Endothelial cell of umbilical vein (primary cell): ENCODE results near the gene PDGFRB. TPM values are rescaled to one million over a fixed set of nuclear protein-coding genes. Genes with fewer than 3 reads are reported as not detected.

Experiments
- BruUV-seq: library from RNA; stranded (reverse); fragments of 400-500 nt; replicated peaks from 2 replicates; lab custom pipeline; 2021; lab: Mats Ljungman, UMichigan
- CTCF ChIA-PET: fragments of 300-600, 350-600 bp; sonication (Branson Sonifier 250); formaldehyde crosslinking; loops from one replicate; lab custom pipeline; 2021; ENCODE audit warnings: antibody characterized with exemption, inconsistent platforms; lab: Charles Lee
- POLR2A ChIA-PET: fragments of 300-600, 350-600 bp; sonication (Branson Sonifier 250); formaldehyde crosslinking; loops from one replicate; lab custom pipeline; 2021; ENCODE audit warnings: antibody characterized with exemption, inconsistent platforms; lab: Charles Lee
- DNase-seq: peaks from one replicate; pipeline ENCODE4 v3.0.0-alpha.2; 2011; ENCODE audit warnings: low read depth, low spot score
- FAIRE-seq: peaks from 2 replicates; lab custom pipeline; 2011; peaks lifted over from hg19 to GRCh38; lab: Jason Lieb, UNC
- H2AFZ ChIP-seq: 2 replicates; pipeline ENCODE4 v1.6.0; 2012; ENCODE audit warnings: low read depth, low read length, control low read depth, inconsistent platforms
- H3K27ac ChIP-seq: 2 replicates; pipeline ENCODE4 v1.5.1; 2011; ENCODE audit warnings: low read depth, mild to moderate bottlenecking, control low read depth, low read length, moderate library complexity; ENCODE audit not compliant: insufficient read depth
- H3K27me3 ChIP-seq, 2 experiments: 2 replicates each; pipeline versions ENCODE4 v1.6.0 to v1.6.1; 2011; ENCODE audit warnings: low read length in 2 of 2, mixed read lengths in 1 of 2; ENCODE audit not compliant: control insufficient read depth in 2 of 2, insufficient read depth in 2 of 2
- H3K36me3 ChIP-seq, 2 experiments: 2 replicates in 1 of 2; 3 replicates in 1 of 2; pipeline ENCODE4 v1.5.1; 2011; ENCODE audit warnings: low read length in 2 of 2, mild to moderate bottlenecking in 1 of 2, moderate library complexity in 1 of 2; ENCODE audit not compliant: control insufficient read depth in 2 of 2, insufficient read depth in 2 of 2; ENCODE audit errors: extremely low read depth in 1 of 2
- H3K4me1 ChIP-seq: 3 replicates; pipeline ENCODE4 v1.5.1; 2011; ENCODE audit warnings: mild to moderate bottlenecking, low read length; ENCODE audit not compliant: control insufficient read depth, insufficient read depth; ENCODE audit errors: extremely low read depth
- H3K4me2 ChIP-seq: 2 replicates; pipeline ENCODE4 v1.6.1; 2011; ENCODE audit warnings: low read length, control low read depth, mixed read lengths; ENCODE audit not compliant: insufficient read depth
- H3K4me3 ChIP-seq, 3 experiments: fragments of 200-600 bp in 1 of 3; sonication (generic), shearing (Covaris generic) in 1 of 3; replicated peaks in 1 of 3; 2 replicates each; pipeline ENCODE4 v1.5.1; 2011 to 2016; ENCODE audit warnings: control low read depth in 3 of 3, low read length in 3 of 3, mild to moderate bottlenecking in 2 of 3, inconsistent platforms in 1 of 3, low read depth in 1 of 3, moderate library complexity in 1 of 3; ENCODE audit not compliant: insufficient read depth in 1 of 3
- H3K79me2 ChIP-seq: 2 replicates; pipeline ENCODE4 v1.6.0; 2012; ENCODE audit warnings: low read length, inconsistent platforms; ENCODE audit not compliant: control insufficient read depth, insufficient read depth
- H3K9ac ChIP-seq: replicated peaks from 2 replicates; pipeline ENCODE3; 2011; ENCODE audit warnings: low read length, control low read depth; ENCODE audit not compliant: insufficient read depth; ENCODE audit errors: extremely low read depth
- H3K9me1 ChIP-seq: replicated peaks from 3 replicates; pipeline ENCODE4 v1.6.0; 2011; ENCODE audit warnings: mild to moderate bottlenecking, low read length; ENCODE audit not compliant: control insufficient read depth, insufficient read depth; ENCODE audit errors: extremely low read depth
- H3K9me3 ChIP-seq: replicated peaks from 2 replicates; pipeline ENCODE4 v1.5.1; 2012; ENCODE audit warnings: low read length, inconsistent platforms; ENCODE audit not compliant: control insufficient read depth, insufficient read depth
- H4K20me1 ChIP-seq: replicated peaks from 2 replicates; pipeline ENCODE3; 2011; ENCODE audit warnings: mild to moderate bottlenecking, low read length; ENCODE audit not compliant: control insufficient read depth, insufficient read depth; ENCODE audit errors: extremely low read depth
- CTCF ChIP-seq, 2 donors: IDR thresholded peaks; 1 replicate in 1 of 2; 2 replicates in 1 of 2; pipeline ENCODE4 v1.5.1; 2011; ENCODE audit warnings: low read length in 2 of 2, mild to moderate bottlenecking in 2 of 2, moderate library complexity in 2 of 2, control low read depth in 1 of 2, inconsistent platforms in 1 of 2, low read depth in 1 of 2; ENCODE audit not compliant: insufficient read depth in 1 of 2; ENCODE audit errors: extremely low read depth in 1 of 2
- EZH2 ChIP-seq: IDR thresholded peaks from 2 replicates; pipeline ENCODE4 v1.6.1; 2012; ENCODE audit warnings: borderline replicate concordance, low read depth, mild to moderate bottlenecking, moderate library complexity, low read length, inconsistent platforms; ENCODE audit not compliant: severe bottlenecking
- FOS ChIP-seq: IDR thresholded peaks from 2 replicates; pipeline ENCODE4 v1.6.1; 2011; ENCODE audit warnings: mild to moderate bottlenecking, low read length, moderate library complexity, borderline replicate concordance; ENCODE audit not compliant: insufficient read depth
- GATA2 ChIP-seq: IDR thresholded peaks from 2 replicates; pipeline ENCODE4 v1.7.0; 2011; ENCODE audit warnings: low read depth, mild to moderate bottlenecking, moderate library complexity, mixed read lengths, low read length; ENCODE audit not compliant: insufficient read length, insufficient read depth
- JUN ChIP-seq: IDR thresholded peaks from 2 replicates; pipeline ENCODE4 v1.6.1; 2011; ENCODE audit warnings: borderline replicate concordance, low read depth; ENCODE audit not compliant: insufficient read length, insufficient read depth
- MYC ChIP-seq: IDR thresholded peaks from one replicate; pipeline ENCODE4 v1.6.1; 2011; ENCODE audit warnings: mild to moderate bottlenecking, low read depth, low read length
- POLR2A ChIP-seq: IDR thresholded peaks from 2 replicates; pipeline ENCODE4 v1.6.1; 2012; ENCODE audit warnings: low read depth, mild to moderate bottlenecking, control low read depth, low read length
- POLR2AphosphoS5 ChIP-seq: IDR thresholded peaks from 2 replicates; pipeline ENCODE4 v1.6.1; 2012; ENCODE audit warnings: low read depth, mild to moderate bottlenecking, control low read depth, low read length, moderate library complexity; ENCODE audit not compliant: insufficient read depth
- dilution Hi-C: fragments of 300-500 bp; cut with MboI; formaldehyde crosslinking; loops from one replicate; pipeline ENCODE4 v1.15.0; 2019; ENCODE audit warnings: low sequenced_read_pairs; ENCODE audit not compliant: extremely low pct_ligation_motif_present
- intact Hi-C: fragments of 100-400 bp; cut with micrococcal nuclease; formaldehyde crosslinking; loops from one replicate; pipeline ENCODE4 v1.10.0; 2022
- polyA plus RNA-seq, 4 experiments: library from polyadenylated mRNA; depleted of rRNA in 3 of 4; stranded (reverse) in 3 of 4; unstranded in 1 of 4; fragments of >200 nt; gene quantifications; 2 replicates each; pipeline versions ENCODE4 v1.2.1 to v1.2.3, GENCODE V29; 2011 to 2012; ENCODE audit warnings: missing spikeins in 1 of 4
- total RNA-seq: library from RNA; stranded (reverse); gene quantifications from 2 replicates; pipeline ENCODE4 v1.2.3, GENCODE V29; 2021
- TF ChIP-seq, protein P1 (sequence below): IDR thresholded peaks from 2 replicates; pipeline ENCODE4 v1.6.1; 2011; ENCODE audit not compliant: insufficient read depth, insufficient read length

The PDGFRB gene
- total and polyA plus RNA-seq, 2 donors (not counting 3 experiments of a cell fraction or from before 2014, with no cell fraction given): 1.4 to 1.7 TPM

GRCh38 chr5:150158170-150158949, 2.7 kb upstream of the PDGFRB start:
- ChIA-PET CTCF (interaction anchor here (0.6 to 3.7 kb wide), 4 partner anchors 18 to 61 kb away, joined by 3 to 14 read pairs (median 4); no protein-coding TSS in a partner anchor), POLR2A (no interaction called here)
- H3K27me3 ChIP-seq: no peaks in the 10 kb centered on the region
- H3K27ac ChIP-seq: no peak overlapping the region
- H3K36me3 ChIP-seq: no peaks in the 10 kb centered on the region
- H3K4me2 ChIP-seq: no peak overlapping the region
- no peaks in the 10 kb centered on the region for H3K9me1 ChIP-seq
- peaks cover 5% of the 10 kb centered on the region for H3K4me1 ChIP-seq
- intact Hi-C loops: no loop called here
- FAIRE-seq (no peak), DNase-seq (no peak)
- no peaks in the 10 kb centered on the region for H3K9me3 ChIP-seq
- no peak overlapping the region for H3K9ac ChIP-seq
- TF ChIP-seq EZH2 (no peak), FOS (no peak), JUN (no peak), CTCF (IDR thresholded peaks at IDR 0.05; ENCODE audit: extremely low read depth in 1 of 2, insufficient read depth in 1 of 2, low read depth in 1 of 2, low read length in 2 of 2) (no peak), POLR2AphosphoS5 (no peak), MYC (no peak), GATA2 (no peak), POLR2A (no peak)
- TF ChIP-seq, protein P1, sequence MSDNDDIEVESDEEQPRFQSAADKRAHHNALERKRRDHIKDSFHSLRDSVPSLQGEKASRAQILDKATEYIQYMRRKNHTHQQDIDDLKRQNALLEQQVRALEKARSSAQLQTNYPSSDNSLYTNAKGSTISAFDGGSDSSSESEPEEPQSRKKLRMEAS: no peak
- no peaks in the 10 kb centered on the region for H3K79me2 ChIP-seq
- BruUV-seq: no TSS peak
- no peak overlapping the region for H2AFZ ChIP-seq
- H3K4me3 ChIP-seq: no peak overlapping the region
- no peaks in the 10 kb centered on the region for H4K20me1 ChIP-seq
- dilution Hi-C loops: no loop called here
